GM18951 (cell line): ENCODE data around the gene YKT6.

Experiments used
- POLR2A ChIP-seq: IDR thresholded peaks from 4 replicates; pipeline ENCODE4 v1.6.1; 2011; ENCODE audit warnings: mild to moderate bottlenecking; ENCODE audit not compliant: insufficient read length, insufficient read depth; ENCODE audit errors: extremely low read depth
- in situ Hi-C: fragments of 300-500 bp; cut with MboI; formaldehyde crosslinking; loops from one replicate; pipeline ENCODE4 v1.12.0; 2022; ENCODE audit warnings: low sequenced_read_pairs, mixed read lengths, inconsistent platforms; ENCODE audit not compliant: unreplicated experiment

Gene YKT6

GRCh38 chr7:44221231-44221791 is 20.5 kb downstream of the YKT6 start:
- TF ChIP-seq POLR2A: no peak
- in situ Hi-C loops: no loop called here

GRCh38 chr7:44222074-44222473 is 21.3 kb downstream of the YKT6 start:
- in situ Hi-C loops: no loop called here
- no peak for TF ChIP-seq POLR2A

DNA sequence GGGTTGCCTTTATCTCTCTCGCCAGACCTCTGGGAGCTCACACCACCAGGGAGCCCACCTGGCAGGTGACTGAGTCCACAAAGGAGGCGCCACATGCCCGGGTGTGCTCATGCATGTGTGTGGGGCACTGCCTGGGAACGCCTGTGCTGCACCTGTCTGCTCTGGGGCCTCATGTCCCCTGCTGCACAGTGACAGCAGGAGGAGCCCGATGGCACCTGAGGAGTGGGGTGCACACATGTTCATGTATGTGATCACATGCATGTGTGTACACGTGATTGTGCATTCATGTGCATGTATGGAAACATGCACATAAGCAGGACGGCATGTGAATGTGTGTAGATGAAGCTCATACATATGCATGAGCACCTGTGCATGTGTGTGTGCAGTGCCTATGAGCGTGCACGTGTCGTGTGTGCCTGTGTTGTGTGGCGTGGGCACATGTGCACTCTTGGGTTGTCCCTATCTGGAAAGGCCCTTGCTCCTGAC is 22.0 kb downstream of the YKT6 start:
- in situ Hi-C loops: no loop called here
- TF ChIP-seq POLR2A: no peak

DNA sequence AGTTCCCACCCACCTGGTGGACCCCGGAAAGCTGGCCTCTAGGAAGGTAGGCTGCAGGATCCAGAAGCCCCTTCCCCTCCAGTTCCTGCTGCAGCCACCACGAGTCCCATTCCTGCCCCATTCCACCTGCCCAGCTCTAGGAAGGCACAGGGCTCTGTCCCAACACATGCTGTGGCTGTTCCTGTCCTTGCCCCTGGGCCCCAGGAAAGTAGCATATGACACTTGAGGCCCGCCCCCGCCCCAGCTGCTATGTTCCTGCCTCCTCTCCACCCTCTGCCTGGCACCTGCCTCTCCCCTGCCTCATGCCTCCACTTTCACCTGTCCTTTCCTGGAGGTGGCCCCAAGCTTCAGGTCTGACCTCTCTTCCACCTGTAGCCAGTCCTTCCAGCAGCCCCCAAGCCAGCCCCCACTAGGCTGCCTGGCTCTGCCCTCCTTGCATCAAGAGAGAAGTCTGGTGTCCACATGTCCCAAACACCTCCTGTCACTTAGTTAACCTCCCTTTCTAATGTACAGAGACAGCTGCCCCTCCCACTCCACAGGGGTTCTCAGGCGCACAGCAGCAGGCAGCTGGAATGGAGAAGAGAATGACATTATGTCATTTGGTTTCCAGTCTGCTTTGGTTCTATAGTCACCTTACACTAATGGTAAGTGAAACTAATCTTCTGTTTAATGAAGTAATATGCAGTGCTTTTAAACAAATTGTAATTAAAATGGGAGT is 22.7 kb downstream of the YKT6 start:
- TF ChIP-seq POLR2A: no peak
- in situ Hi-C loops: no loop called here

DNA sequence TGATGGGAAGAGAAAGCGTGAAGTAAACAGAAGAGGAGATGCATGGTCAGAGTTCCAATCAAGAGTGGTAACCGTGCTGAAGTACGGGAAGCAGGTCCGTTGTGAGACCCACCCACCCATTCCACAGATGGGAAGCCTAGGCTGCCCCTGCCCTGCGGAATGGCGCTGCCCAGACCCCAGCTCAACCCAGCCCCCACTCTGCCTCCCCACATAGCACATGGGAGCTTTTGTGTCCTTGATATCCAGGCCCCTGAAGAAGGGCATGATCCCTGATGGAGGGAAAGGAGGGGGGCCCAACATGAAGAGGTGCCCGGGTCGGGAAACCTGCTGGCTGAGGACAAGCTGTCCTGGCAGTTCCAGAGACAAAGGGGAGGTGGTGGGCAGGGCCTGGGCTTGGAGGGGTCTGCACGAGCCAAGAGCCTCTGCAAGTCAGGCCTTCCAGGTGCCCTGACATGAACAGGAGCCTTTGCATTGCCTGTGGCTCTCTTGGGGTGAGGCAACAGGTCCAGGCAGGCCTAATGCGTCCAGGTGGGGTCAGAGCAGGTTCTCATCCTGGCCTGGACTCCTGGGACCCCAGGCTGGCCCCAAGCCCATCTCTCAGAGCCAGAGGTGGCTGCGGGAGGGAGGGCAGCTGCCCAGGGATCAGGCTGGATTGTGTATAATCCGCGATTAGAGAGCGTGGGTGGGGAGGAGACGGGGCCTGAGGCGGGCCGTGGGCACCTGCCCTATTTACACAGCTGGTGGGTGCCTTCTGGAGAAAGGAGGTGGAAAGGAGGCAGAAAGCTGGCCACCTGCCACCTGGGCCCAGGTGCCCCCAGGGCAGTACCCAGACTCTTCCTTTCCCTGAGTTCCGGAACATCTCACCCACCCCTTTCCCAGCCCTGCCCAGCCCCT is 23.5 kb downstream of the YKT6 start:
- in situ Hi-C loops: no loop called here

GRCh38 chr7:44224974-44225565 is 24.3 kb downstream of the YKT6 start:
- TF ChIP-seq POLR2A: no peak
- in situ Hi-C loops: loop anchor here (25.0 kb wide), 1 partner anchor 262 kb away; the partner anchor contains the start of gene NUDCD3

More for the DNA sequence above, 23.5 kb downstream of the YKT6 start:
- TF ChIP-seq POLR2A: no peak

DNA sequence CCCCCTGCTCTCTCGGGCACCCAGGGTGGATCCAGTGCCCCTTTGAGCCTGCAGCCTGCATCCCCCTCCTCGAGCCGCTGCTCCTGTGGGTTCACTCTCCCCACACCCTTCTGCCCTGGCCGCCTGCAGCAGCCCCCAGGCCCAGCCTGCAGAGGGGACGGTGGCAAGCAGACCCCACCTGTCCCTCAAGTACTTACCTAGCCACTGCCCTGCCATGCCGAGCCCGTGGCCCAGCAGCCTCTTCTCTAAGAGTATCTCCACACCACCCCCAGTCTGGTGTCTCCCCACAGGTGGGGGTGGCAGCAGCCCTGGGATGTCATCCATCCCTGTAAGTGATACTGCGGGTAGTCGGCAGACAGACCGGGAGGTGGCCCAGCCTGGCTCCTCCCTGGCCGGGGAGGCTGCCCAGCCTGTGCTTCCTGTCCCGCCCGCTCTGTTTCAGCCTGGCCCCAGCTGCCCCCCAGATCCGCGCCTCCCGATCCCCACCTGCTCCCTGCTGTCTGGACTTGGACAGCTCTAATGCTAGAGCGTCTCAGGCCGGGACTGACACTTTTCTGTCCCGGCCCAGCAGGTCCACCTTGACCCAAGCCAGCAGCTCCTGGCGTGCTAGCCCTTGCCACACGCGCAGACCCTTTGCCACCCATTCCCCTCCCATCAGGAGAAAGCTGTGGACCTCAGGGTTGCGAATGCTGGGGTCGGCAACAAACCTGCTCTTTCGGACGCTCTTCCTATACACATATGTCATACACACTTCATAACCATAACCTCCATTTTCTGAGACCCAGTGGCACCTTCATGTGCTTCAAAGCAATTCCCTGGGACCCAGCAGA is 25.0 kb downstream of the YKT6 start:
- in situ Hi-C loops: loop anchor here (25.0 kb wide), 1 partner anchor 262 kb away; the partner anchor contains the start of gene NUDCD3
- no peak for TF ChIP-seq POLR2A

DNA sequence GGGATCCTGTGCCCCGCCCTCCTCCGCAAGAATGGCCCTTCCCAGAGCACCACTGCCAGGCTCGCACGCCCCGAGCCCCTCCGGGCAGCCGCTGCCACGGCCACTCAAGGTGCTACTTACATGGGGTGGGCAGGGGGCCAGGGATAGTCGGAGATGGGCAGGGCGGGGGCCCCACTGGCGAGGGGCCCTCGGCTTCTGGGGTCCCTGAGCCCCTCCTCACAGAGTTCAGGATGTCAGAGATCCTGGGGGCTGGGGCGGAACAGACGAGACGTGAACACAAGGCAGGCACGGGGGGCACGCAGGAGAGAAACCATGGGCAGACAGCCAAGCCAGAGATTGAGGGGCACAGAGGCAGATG is 25.6 kb downstream of the YKT6 start:
- TF ChIP-seq POLR2A: no peak
- in situ Hi-C loops: loop anchor here (25.0 kb wide), 1 partner anchor 261 kb away; the partner anchor contains the start of gene NUDCD3

GRCh38 chr7:44227911-44228310 is 27.1 kb downstream of the YKT6 start:
- in situ Hi-C loops: loop anchor here (25.0 kb wide), 1 partner anchor 259 kb away; the partner anchor contains the start of gene NUDCD3

DNA sequence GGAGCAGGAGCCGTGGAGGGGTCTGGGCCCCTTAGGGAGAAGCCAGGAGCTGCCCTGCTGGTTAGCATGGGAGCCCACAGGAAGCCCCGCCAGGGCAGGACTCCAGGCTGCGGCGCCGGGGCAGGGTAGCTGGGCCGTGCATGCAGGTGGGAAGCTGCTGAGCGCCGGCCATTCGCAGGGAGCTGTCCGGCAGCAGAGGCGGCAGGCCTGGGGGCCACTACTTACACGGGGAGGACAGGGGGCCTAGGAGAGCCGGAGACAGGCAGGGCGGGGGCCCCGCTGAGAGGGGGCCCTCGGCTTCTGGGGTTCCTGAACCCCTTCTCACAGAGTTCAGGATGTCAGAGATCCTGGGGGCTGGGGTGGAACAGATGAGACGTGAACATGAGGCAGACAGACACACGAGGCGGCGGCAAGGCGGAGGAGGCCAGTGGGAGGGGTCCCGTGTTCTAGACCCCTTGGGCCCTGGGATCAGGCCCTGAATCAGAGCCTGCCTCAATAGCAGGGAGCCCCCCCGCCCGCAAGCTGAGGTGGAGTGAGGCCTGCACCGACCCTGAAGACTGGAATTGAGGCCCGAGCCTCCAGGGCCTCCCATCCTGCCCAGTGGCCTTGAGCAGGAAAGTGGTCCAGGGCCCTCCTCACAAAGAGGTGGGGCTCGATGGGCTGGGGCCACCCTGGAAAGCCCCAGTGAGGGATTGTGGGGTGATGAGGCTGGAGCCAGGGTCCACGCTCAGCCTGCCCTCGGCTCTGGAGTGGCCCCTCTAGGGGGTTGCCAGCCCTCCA is 28.0 kb downstream of the YKT6 start:
- TF ChIP-seq POLR2A: no peak
- in situ Hi-C loops: loop anchor here (25.0 kb wide), 1 partner anchor 259 kb away; the partner anchor contains the start of gene NUDCD3

More at GRCh38 chr7:44227911-44228310, 27.1 kb downstream of the YKT6 start:
- TF ChIP-seq POLR2A: no peak

GRCh38 chr7:44229546-44230105 is 28.8 kb downstream of the YKT6 start:
- in situ Hi-C loops: loop anchor here (25.0 kb wide), 1 partner anchor 258 kb away; the partner anchor contains the start of gene NUDCD3

More at GRCh38 chr7:44229546-44230105, 28.8 kb downstream of the YKT6 start:
- no peak for TF ChIP-seq POLR2A
